Measurements from ENCODE around the gene PGM1. TPM values are rescaled to one million over a fixed set of nuclear protein-coding genes. Genes with fewer than 3 reads are reported as not detected.

Gene PGM1
- total and polyA plus RNA-seq, 2 of the 13 experiments (the other 11 are each of a cell fraction or from before 2014, with no cell fraction given) = 51.6 to 105 TPM

DNA sequence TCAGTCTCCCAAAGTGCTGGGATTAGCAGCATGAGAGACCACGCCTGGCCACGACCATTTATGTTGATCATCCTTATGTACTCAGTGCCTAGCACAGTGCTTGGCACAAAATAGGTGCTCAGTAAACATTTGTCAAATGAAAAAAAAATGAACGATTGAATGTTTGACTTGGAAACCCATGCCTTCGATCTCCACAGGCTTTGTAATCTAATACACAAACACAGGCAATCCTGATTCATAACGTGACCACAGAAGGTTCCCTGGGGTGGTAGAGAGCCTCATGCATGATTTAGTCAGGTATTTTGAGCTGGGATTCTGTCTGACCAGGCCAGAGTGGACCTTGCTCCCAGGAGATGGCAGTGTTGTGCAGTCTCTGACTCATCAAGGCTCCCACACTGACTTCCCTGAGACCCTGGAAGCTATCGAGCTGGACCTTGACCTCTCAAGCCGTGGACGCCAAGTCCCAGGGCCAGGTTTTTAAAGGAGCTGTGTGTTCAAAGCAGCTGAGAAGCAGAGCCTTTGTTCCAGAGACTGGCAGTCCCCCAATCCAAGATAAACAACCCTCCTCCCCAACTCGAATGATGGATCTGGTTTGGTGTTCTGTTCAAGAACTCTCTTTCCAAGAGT, 81.1 kb downstream of the PGM1 start (continued):
- TF ChIP-seq ZNF83 (CRISPR knock-in tag; IDR thresholded peaks at IDR 0.05; ENCODE audit: borderline replicate concordance) = no peak
- TF ChIP-seq TARDBP (CRISPR knock-in tag; IDR thresholded peaks at IDR 0.05) = peak; percentile 61; the same call in 1 of the 2 replicates
- TF ChIP-seq ZKSCAN8 (CRISPR knock-in tag; IDR thresholded peaks at IDR 0.05; ENCODE audit: borderline replicate concordance) = peak; percentile 31; the same call in 1 of the 2 replicates
- 0 out of 2 replicates have a peak, but pooled peaks have one; percentile 61 for TF ChIP-seq NFKBIZ (CRISPR knock-in tag; IDR thresholded peaks at IDR 0.05)
- TF ChIP-seq ZNF136 (CRISPR knock-in tag; IDR thresholded peaks at IDR 0.05; ENCODE audit: low read depth) = 0 out of 2 replicates have a peak, but pooled peaks have one; percentile 55
- TF ChIP-seq CHCHD3 (CRISPR knock-in tag; IDR thresholded peaks at IDR 0.05) = no peak
- TF ChIP-seq KDM2A (CRISPR knock-in tag; IDR thresholded peaks at IDR 0.05; ENCODE audit: borderline replicate concordance, low read depth) = peak; percentile 68; the same call in 1 of the 2 replicates
- TF ChIP-seq ZNF414 (CRISPR knock-in tag; IDR thresholded peaks at IDR 0.05) = no peak
- TF ChIP-seq SP4 (CRISPR knock-in tag; IDR thresholded peaks at IDR 0.05) = 0 out of 2 replicates have a peak, but pooled peaks have one; percentile 32
- peak; percentile 64; the same call in 1 of the 2 replicates for TF ChIP-seq ZNF614 (CRISPR knock-in tag; IDR thresholded peaks at IDR 0.05; ENCODE audit: borderline replicate concordance)
- TF ChIP-seq IKZF4 (CRISPR knock-in tag; IDR thresholded peaks at IDR 0.05; ENCODE audit: borderline replicate concordance, low read depth, not compliant biosample characterization) = peak; percentile 49
- TF ChIP-seq, protein P1, sequence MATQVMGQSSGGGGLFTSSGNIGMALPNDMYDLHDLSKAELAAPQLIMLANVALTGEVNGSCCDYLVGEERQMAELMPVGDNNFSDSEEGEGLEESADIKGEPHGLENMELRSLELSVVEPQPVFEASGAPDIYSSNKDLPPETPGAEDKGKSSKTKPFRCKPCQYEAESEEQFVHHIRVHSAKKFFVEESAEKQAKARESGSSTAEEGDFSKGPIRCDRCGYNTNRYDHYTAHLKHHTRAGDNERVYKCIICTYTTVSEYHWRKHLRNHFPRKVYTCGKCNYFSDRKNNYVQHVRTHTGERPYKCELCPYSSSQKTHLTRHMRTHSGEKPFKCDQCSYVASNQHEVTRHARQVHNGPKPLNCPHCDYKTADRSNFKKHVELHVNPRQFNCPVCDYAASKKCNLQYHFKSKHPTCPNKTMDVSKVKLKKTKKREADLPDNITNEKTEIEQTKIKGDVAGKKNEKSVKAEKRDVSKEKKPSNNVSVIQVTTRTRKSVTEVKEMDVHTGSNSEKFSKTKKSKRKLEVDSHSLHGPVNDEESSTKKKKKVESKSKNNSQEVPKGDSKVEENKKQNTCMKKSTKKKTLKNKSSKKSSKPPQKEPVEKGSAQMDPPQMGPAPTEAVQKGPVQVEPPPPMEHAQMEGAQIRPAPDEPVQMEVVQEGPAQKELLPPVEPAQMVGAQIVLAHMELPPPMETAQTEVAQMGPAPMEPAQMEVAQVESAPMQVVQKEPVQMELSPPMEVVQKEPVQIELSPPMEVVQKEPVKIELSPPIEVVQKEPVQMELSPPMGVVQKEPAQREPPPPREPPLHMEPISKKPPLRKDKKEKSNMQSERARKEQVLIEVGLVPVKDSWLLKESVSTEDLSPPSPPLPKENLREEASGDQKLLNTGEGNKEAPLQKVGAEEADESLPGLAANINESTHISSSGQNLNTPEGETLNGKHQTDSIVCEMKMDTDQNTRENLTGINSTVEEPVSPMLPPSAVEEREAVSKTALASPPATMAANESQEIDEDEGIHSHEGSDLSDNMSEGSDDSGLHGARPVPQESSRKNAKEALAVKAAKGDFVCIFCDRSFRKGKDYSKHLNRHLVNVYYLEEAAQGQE (IDR thresholded peaks at IDR 0.05; ENCODE audit: borderline replicate concordance in 1 of 2, low read depth in 1 of 2, low read length in 2 of 2) = no peak; a peak in 1 of 4 replicates
- no peak for TF ChIP-seq YY1 (IDR thresholded peaks at IDR 0.05; ENCODE audit: insufficient read depth, insufficient replicate concordance, low read depth, low read length)
- peak; percentile 92 for TF ChIP-seq SALL1 (CRISPR knock-in tag; IDR thresholded peaks at IDR 0.05)
- no peak for TF ChIP-seq BRCA1 (CRISPR knock-in tag; IDR thresholded peaks at IDR 0.05)
- TF ChIP-seq ZNF468 (CRISPR knock-in tag; IDR thresholded peaks at IDR 0.05) = no peak
- peak; percentile 59; the same call in 1 of the 2 replicates for TF ChIP-seq RXRA (CRISPR knock-in tag; IDR thresholded peaks at IDR 0.05)
- peak; percentile 95 for TF ChIP-seq ZNF121 (CRISPR knock-in tag; IDR thresholded peaks at IDR 0.05)
- TF ChIP-seq TFDP2 (CRISPR knock-in tag; IDR thresholded peaks at IDR 0.05) = no peak
- peak; percentile 21 for TF ChIP-seq SKI (IDR thresholded peaks at IDR 0.05; ENCODE audit: partially characterized antibody)
- peak; percentile 64; the same call in 1 of the 2 replicates for TF ChIP-seq ZNF280D (CRISPR knock-in tag; IDR thresholded peaks at IDR 0.05)

All from HepG2 (cell line).